Embryonic facial prominence (tissue), 1 donor: ENCODE measurements around the gene APOL4.
"Not testable (repeated sequence)": the region's sequence is repeated elsewhere in the genome, so short reads cannot be mapped to it uniquely, and the experiment has no call there.

Source experiments
- DNase-seq: peaks from one replicate; pipeline ENCODE4 v3.0.0-alpha.2; 2016; ENCODE audit errors: extremely low spot score

Gene APOL4

GRCh38 chr22:36183446-36183845 is 18.2 kb downstream of the APOL4 start:
- DNase-seq, result no peak

DNA sequence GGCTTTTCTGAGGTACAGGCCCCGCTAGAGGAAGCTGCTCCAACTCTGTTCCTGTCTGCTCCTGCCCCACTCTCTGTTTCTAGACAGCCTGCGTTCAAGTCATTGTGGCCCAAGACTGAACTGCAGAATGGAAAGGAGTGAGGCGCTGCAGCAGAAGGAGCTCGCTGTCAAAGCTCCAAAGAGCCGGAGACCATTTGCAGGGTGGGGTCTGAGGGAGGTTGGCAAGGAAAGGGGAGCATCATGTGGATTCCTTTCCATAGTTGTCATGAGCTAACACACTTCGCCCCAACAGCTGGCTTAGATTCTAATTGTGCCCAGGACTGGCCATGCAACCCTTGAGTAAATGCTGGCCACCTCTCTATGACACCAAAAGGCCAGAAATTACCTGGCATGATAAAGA is 18.8 kb downstream of the APOL4 start:
- DNase-seq, result no peak

- DNase-seq, result no peak
Measured at GRCh38 chr22:36182056-36182455, 19.6 kb downstream of the APOL4 start.

DNA sequence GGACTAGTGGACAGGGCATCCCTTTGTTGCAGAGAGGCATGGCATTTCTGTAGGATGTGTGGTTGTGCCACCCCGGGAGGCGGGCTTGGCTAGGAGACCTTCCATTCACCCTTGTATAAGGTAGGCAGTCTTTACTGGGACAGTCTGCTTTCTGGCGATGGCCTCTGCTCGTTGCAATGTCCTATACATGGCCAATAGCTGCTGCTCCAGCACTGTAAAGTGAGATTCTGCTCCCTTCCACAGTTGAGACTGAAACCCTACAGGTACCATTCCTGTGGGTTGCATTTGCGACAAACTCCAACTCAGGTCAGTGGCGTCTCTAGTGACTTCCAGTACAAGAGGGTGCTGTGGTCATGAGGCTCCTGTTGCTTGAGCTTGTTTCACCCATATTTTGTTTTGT is 20.7 kb downstream of the APOL4 start:
- no peak for DNase-seq

DNA sequence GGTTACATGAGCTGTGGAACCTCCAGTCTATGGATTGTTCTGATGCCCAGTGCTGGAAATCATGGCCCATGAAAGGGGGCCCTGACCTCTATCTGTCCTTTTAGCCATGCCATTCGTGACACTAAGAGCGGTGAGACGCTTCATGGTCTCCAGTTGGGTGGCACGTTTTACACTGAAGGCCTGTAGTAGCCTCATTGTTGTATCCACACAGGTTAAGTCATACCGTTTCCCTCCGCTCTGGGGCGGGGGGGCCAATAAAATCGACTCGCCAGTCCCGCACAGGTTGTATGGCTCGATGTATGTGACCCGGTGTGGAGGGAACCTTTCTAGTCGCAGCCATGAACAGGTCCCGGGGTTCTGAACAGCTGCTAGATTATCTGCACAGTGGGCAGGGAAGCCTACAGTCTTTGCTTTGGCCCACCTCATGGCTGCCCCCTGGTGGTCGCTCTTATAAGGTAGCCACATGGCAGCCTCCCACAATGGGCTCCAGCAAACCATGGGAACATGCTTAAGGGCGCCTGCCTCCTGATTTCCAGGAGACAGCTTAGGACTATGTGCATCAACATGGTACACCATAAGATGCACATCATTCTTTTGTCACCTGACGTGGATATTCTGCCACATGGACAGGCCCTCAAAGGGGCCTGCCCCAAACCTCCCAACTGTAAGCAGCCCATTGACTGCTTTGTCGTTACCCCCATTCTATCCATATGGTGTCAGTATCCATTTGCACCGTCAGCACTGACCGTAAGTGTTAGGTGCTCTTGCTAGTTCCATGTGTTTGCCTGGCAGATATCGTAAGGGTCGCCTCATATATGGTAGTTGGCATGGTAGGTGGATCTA is 21.4 kb downstream of the APOL4 start:
- DNase-seq, result no peak

DNA sequence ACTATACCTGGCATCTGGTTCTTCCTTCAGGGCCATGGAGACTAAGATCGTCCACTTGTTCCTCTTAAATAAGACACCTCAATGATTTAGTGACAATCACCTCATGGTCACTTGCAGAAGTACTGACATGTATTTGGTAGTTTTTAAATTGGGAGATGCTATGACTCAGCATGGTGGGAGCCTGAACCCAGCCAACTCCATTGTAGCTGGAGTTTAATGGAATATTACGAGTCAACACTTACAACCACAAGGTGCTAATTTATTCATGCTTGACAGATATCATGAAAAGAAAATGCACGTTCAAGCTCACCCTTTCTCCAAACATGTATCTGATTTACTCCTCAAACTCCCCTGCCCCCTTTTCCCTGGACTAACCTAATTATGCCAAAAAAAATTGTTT is 24.4 kb downstream of the APOL4 start:
- no peak for DNase-seq

GRCh38 chr22:36175892-36176291 is 25.7 kb downstream of the APOL4 start:
- DNase-seq, result no peak

DNA sequence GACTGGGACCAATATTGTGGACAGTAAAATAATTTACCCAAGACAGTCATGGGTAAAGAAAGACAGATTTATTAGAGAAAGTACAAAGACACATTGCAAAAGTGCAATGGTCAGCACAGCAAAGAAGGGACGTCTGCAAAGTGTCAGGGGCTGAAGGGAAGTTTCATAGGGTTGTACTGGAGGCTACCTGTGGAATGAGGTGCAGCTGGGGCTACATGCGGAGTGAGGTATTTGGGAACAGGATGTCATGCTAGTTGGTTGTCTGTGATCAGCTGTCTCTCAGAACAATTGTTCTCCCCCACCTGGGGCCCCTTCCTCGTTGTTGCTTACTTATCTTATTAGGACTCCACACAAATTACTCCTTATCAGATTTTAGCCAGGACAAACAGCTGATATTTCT is 29.7 kb downstream of the APOL4 start:
- DNase-seq, result no peak

DNA sequence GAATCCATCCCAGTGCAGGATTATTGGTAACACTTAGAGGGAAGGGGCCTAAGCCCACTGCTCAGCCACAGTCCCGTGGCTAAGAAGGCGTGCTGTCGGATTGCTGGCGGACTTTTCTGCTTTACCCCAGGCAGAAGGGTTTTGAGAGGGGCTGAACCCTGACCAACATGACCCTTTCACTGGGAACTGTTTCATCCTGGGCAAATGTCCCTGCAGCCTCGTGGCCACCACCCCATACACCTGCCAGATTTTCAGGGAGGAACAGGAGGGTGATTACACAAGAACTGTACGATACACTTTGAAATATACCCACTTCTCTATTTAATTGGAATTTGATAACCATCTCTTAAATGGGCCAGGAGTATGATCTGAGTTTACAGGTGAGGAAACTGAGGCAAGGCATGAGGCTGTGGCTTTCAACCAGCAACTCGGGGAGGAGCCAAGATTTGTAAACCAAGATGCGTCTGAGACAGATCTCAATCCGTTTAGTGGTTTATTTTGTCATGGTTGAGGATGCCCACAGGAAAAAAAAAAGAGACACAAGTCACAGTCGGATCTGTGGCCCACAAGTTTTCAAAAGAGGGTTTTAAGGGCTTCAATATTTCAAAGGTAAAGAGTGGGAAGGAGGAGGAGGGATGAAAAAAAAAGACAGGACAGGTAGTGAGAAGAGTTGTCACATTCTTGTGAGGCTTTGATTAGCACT is 34.9 kb downstream of the APOL4 start:
- no peak for DNase-seq

- no peak for DNase-seq
Measured at GRCh38 chr22:36166086-36166485, 35.5 kb downstream of the APOL4 start.

GRCh38 chr22:36165141-36165540 is 36.5 kb downstream of the APOL4 start:
- DNase-seq, result no peak

- no peak for DNase-seq
Measured at GRCh38 chr22:36164621-36165020, 37.0 kb downstream of the APOL4 start.

DNA sequence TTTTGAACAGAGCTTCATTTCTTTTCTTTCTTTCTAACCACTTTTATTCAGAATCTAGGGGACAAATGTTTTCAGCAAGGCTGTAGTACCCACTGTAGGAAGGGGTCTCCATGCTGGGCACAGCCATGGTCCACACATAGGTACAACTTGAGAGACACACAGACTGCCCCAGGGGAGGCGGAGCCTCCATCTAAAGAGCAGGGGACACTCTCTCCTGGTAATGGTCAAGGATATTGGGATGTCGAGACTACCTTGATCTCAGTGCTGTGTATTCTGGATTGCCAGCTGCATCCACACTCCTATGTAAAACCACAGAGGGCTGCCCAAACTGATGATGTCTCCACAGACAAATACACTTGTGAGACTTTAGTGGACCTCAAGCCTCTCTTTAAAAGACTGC is 38.1 kb downstream of the APOL4 start:
- DNase-seq, result no peak

DNA sequence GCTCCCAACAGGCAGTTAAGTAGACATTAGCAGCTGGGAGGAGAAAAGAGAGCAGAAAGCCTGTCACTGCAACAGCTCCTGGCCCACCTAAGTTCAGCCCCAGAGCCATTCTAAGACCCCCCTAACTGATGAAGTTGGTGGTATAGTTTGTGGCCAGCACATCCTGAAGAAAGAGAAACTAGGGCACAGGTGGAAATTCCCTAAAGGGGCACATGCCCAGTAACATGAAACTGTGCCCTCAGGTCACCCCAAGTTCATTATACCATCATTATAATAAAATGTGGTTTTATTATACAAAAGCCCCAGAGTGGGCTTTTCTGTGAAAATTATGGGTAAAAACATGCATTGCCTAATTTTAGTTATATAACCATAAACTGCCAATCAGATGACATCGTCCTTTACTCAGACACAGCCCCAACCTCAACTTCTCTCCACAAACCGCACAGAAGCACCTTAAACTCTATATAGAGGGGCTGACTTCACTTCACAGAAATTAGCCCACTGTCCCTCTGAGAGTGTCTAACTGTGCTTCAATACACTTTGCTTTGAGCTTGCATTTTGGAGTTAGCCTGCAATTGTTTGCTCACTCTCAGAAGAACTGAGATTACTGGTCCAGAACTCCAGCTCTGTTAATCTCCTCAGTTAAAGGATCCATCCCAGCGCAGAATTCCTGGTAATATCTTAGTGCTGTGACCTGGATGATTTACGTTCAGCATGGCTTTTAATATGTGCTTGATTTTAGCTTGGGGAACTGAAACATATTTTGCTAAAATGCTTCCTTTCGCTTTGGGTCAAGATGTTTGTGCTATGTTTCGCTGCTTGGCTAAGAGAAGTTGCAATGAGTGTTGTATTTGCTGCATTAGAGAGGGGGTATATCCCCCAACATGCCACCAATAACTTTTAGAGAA is 39.2 kb downstream of the APOL4 start:
- DNase-seq, result no peak

- not testable (repeated sequence) for DNase-seq
Measured at GRCh38 chr22:36161793-36162126, 39.8 kb downstream of the APOL4 start.

DNA sequence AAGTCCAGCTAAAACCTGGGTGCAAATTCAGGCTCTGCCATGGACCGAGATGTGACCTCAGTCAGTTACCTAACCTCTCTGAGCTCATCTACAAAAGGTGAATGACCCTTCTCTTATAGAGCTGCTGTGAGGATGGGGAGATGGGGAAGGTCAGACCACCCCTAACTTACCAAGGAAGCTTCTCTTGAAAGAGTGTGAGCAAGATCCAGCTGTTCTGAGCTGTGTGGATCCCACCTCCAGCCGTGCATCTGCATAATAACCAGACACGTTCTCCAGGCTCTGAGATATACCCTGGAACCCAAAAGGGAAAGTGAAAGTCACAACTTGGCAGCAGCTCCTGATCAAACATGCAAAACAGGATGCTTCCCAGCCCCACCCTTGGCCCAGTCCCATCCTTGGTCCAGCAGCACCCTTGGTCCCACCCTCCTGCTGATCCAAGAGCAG is 41.1 kb downstream of the APOL4 start, which contains the start of gene APOL3:
TSS of gene APOL3 (minus strand) at position 257 of the 444 bp plus-strand sequence. CDS start 11,700 bp downstream, outside the sequence.
- no peak for DNase-seq

GRCh38 chr22:36156515-36157419 is 44.8 kb downstream of the APOL4 start:
- no peak for DNase-seq

DNA sequence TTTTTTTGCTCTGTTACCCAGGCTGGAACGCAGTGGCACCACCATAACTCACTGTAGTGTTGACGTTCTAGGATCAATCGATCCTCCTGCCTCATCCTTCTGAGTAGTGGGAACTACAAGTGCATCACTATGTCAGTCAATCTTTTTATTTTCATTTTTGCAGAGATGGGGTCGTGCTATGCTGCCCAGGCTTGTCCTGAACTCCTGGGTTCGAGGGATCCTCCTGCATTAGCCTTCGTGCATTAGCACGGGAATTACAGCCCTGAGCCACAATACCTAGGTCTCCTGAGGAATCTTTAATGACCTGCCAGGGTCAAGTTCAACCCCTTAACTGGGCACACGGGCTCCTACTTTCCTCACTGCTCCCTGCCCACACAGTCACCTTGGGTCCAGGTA is 45.5 kb downstream of the APOL4 start:
- DNase-seq, result no peak

DNA sequence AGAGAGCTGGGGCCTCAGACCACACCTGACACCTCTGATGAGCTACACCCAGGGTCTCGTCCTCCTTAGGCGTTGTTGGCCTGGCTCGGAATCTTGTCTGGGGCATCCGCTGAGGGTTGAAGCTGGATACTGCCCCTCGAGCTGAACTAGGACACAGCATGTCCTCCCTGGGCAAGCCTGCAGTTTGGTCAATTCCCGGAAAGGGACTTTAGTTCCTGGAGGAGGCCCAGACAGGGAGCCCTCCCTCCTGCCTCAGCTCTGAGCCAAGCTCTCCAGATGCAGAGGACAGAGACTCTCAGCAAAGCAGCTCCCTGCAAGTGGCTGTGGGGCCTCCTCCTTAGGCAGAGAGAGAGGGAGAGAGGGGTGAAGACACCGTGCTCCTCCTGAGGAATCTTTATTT is 45.9 kb downstream of the APOL4 start:
- DNase-seq, result no peak

GRCh38 chr22:36154423-36154945 is 47.1 kb downstream of the APOL4 start:
- no peak for DNase-seq
